Measurements from ENCODE around the gene RNF26.

The RNF26 gene

DNA sequence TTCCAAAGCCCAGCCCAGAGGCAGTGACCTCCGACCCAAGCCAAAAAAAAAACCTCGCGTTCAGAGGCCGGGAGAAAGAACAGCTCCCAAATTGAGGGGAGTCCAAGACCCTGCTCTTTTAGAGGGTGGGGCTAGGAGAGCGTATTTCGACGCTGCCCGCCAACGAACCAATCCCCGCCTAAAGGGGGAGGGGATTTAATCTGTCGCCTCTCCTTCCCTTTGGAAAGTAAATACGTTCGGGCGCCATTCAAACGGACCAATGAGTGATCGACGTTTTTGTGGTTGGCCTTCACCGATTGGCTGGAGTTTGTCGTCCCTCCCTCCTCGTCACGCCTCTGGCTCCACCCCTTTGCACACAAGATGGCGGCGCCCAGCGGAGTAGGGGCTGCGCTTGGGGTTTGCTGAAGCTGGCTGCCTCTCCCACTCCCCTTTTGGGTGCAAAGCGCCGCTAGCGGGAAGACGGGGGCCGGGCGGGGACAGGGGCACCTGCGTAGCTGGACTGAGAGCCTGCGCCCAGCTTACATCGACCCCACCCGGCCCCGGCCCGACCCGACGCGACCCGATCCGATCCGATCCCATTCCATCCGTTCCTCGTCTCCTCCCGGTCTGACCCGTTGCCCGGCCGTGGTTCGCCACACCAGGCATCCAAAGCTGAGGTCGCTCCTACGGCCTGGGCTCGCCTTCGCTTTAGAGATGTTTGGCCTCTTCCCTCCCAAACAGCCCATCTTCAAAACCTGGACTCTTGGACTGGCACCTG, at the start of gene RNF26:
TSS of gene RNF26 (plus strand) at position 354 of the 757 bp plus-strand sequence. CDS start 596 bp downstream, outside the sequence.
- peak; percentile 97 for DNase-seq

DNA sequence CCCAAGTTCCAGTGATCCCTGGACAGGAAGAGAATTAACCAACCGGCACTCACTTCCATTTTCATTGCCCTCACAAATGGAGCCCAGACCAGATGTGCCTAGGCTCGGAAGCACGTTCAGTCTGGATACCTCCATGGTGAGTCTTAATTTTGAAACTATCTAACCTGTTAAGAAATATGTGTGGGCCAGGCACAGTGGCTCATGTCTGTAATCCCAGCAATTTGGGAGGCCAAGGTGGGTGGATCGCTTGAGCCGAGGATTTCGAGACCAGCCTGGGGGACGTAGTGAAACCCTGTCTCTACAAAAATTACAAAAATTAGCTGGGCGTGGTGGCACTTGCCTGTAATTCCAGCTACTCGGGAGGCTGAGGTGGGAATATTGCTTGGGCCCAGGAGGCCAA, 48.9 kb upstream of the RNF26 start:
- no peak for DNase-seq

- DNase-seq: no peak
Observed at GRCh38 chr11:119288219-119288618, 46.1 kb upstream of the RNF26 start.

GRCh38 chr11:119290894-119291497, 43.3 kb upstream of the RNF26 start:
- DNase-seq: no peak

DNA sequence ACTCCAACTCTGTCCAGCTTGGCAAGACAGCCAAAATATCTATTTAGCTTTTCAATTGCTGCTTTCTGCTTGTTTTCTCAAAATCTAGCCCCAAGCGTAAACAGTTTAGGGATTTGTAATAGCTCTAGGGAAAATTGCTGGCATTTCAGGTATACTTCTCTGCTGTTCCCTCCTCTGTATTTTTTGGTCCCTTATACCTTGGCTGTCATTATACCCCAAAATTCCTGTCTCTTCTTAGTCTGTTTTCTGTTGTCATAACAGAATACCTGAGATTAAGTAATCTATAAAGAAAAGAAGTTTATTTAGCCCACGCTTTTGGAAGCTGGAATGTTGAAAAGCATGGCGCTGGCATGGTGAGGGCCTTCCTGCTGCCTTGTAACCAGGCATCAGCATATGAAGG, 40.9 kb upstream of the RNF26 start:
- no peak for DNase-seq

DNA sequence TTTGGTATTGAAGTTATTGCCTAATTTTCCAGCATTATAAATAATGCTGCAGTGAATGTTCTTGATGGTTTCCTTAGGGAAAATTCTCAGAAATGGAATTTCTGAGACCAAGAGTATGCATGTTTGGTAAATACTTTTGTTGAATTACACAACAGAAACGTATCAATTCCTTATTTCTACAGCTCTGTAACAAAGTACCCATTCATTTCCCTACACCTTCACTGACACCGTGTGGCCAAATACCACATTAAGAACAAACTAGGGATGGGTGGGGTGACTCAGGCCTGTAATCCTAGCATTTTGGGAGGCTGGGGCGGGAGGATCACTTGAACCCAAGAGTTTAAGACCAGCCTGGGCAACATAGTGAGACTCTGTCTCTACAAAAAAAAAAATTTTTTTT, 39.1 kb upstream of the RNF26 start:
- no peak for DNase-seq

DNA sequence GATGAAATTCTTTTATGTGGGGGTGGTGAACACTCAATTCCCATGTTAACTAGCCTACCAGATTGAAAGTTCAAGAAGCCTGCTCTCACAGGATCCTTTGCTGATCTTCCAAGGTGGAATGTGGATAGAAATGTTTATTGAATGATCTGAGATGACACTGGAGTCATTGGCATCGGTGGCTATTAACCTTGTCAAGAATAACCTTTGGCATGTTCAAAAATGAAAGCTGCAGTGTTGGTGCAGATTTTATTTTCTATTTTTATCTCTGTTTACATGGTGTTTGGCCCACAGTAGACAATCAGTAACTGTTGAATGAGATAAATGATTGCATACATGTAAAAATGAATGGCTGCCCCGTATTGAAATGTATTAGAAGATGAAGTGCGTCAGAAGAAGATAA, 36.4 kb upstream of the RNF26 start:
- DNase-seq: no peak

- peak; percentile 82 for DNase-seq
Observed at GRCh38 chr11:119298726-119299125, 35.6 kb upstream of the RNF26 start.

GRCh38 chr11:119299416-119299815, 34.9 kb upstream of the RNF26 start:
- no peak for DNase-seq

- no peak for DNase-seq
Observed at GRCh38 chr11:119300198-119300964, 33.9 kb upstream of the RNF26 start.

DNA sequence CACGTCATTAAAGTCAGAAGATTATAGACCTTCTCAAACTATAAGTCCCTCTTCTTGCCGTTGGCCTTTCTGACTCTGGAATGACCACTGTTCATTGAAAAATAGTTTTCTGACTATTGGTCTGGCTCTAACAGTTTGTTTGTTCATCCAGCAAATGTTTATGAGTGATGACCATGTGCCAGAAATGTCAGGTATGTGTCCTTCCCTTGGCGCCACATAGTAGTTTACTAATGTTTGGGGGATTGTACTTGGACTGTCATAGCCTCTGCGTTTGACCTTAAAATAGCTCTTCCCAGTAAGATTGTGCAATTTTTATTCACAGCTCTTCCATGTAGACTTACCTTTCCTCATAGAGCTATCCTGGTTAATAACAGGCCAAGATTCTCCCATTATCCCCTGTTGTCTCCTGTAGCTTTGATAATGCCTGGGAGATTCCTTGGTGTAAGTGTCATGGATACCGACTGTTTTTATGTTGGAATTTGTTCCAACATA, 31.1 kb upstream of the RNF26 start:
- DNase-seq: no peak

- no peak for DNase-seq
Observed at GRCh38 chr11:119305556-119306372, 28.6 kb upstream of the RNF26 start.

DNA sequence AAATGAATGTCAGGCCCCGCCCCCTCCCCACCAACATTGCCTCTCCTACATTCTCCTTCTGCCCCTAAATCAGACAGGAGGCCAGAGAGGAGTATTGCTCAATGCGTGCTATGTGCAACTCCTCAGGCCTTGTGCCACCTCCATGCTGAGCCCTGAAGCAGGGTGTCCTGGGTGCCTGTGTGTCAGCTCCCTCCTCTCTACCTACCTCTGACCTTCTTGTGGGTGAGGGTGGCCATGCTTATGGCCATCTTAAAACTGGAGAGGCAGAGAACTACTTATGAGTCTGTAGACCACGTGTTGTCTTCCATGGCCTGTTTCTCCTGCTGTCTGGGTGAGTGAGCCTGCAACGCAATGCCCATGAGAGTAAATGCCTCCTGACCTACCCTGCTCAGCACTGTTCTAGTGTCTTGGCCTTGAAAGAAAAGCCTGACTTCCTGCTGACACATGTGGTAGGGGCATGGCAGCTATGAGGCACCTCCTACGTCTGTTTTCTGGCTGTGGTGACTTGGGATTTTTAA, 27.9 kb upstream of the RNF26 start:
- no peak for DNase-seq

DNA sequence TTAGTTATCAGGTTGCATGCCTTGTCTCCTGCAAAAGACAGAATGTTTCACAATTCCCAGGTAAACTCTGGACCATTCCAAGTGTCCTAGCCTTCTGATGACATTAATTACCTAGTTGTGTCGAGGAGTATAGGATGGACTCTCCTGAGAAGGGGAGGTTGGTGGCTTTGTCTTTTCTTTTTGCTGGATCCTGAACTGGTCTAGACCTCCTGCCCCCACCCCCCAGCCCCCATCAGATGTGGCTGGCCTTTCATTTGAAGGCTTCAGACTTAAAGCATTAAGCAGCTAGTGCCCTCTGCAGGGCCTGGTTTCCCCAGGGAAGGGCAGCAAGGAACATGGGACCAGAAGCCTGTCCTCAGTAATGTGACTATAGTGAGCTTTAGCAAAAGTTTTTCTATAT, 27.1 kb upstream of the RNF26 start:
- no peak for DNase-seq

GRCh38 chr11:119307974-119308373, 26.4 kb upstream of the RNF26 start:
- no peak for DNase-seq

DNA sequence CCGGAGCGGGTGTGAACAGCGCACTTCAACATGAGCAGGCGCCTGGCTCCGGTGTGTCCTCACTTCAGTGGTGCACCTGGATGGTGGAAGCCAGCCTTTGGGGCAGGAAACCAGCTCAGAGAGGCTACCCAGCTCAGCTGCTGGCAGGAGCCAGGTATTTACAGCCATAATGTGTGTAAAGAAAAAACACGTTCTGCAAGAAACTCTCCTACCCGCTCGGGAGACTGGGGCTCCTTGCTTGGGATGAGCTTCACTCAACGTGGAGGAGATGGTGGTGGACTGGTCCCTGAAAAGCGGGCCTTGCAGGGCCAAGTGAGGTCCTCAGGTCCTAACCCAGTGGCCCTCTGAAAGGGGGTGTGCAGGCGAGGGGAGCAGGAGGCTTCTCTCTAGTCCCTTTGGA, 24.9 kb upstream of the RNF26 start:
- DNase-seq: no peak

DNA sequence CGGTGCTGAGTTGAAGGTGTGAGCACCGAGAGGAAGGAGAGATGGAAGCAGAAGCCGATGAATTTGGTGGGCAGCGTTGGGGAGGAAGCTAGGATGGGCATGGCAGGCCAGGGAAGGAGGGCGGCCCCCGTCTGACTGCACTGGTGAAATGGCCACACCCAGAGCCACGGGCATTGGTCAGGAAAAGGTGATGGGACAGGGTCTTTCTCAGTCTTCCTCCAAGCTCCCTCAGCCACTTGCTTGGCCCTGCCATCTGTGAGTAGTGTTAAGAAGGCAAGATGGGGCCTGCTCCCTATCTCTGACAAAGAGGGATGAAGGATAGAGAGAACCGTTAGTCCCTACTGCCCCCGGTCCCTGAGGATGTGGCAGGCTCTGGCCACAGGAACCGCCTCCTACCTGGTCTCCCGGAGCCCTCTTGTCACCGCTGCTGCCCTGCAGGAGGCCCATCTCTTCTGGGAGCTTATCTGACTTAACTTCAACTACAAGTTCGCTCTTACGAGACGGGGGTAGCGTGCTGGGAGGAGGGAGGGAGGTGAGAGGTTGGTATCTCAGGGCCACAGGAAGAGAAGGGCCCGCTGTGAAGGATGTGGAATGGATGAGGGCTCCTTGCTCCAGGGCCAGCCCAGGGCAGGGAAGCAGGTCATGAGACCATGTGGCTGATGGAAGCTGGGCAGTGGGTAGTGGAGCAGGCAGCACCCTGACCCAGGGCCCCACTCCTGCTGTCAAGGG, 24.2 kb upstream of the RNF26 start:
- DNase-seq: no peak

DNA sequence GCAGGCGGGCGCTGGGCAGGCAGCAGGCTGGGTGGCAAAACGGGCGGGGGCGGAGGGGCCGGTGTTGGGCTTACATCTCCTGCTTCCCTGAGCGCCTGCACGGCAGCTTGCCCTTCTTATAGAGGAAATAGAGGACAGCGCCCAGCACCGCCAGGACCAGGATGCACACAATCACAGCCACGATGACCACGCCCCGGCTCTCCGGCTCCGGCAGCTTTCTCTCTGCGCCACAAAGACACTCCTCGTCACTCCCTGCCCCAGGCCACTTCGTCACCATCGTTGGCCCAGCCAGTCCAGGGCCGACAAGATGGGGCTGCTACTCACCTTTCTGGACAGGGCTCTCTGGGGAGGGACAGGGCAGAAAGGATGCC, 23.7 kb upstream of the RNF26 start:
- no peak for DNase-seq

DNA sequence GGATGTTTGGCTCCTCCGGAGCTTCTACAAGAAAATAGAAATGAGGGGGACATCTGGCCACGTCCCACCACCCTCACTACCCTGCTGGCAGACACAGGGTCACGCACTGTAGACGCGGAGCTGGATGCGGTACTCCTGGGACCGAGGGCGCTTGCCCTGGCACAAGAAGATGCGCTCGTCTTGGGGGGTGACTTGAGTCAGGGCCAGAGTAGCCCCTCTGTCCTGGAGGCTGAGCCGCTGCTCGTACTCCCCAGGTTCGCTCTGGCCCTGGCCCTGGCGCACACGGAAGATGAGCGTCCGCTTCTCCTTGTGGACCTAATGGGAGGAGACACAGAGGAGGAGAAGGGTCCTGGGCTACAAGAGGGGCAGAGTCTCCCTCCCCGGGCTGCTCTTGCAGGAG, 19.6 kb upstream of the RNF26 start:
- no peak for DNase-seq

- DNase-seq: peak; percentile 83
Observed at GRCh38 chr11:119315131-119316015, 19.0 kb upstream of the RNF26 start.
